NCI-H1092 (cell line): Measurements from ENCODE around the gene TARM1.
A peak's percentile ranks its signal among the peaks of the same experiment; 100 is the strongest.

ENCODE experiments used
- DNase-seq: peaks from one replicate; lab custom pipeline; 2025; lab: John Stamatoyannopoulos, UW

The TARM1 gene

GRCh38 chr19:54030895-54031586 lies 50.1 kb downstream of the TARM1 start:
- DNase-seq: no peak

- DNase-seq: peak; percentile 9
These were observed 51.2 kb downstream of the TARM1 start for GRCh38 chr19:54029930-54030490.

- no peak for DNase-seq
These were observed 51.9 kb downstream of the TARM1 start for GRCh38 chr19:54029301-54029700.

GRCh38 chr19:54026656-54027055 lies 54.5 kb downstream of the TARM1 start:
- DNase-seq: no peak

GRCh38 chr19:54024660-54025059 lies 56.5 kb downstream of the TARM1 start:
- no peak for DNase-seq

GRCh38 chr19:54023191-54023590 lies 58.0 kb downstream of the TARM1 start:
- no peak for DNase-seq

- no peak for DNase-seq
These were observed 59.2 kb downstream of the TARM1 start for GRCh38 chr19:54021932-54022331.

- no peak for DNase-seq
These were observed 59.8 kb downstream of the TARM1 start for GRCh38 chr19:54021363-54021762.
